CD14-positive monocyte (primary cell): Measurements from ENCODE around the gene PDZRN3. TPM values are rescaled to one million over a fixed set of nuclear protein-coding genes. Genes with fewer than 3 reads are reported as not detected.
"Not testable (repeated sequence)": the region's sequence is repeated elsewhere in the genome, so short reads cannot be mapped to it uniquely, and the experiment has no call there.

Source experiments
- DNase-seq, 3 donors: peaks; one replicate each; pipeline ENCODE4 v3.0.0-alpha.2; 2011 to 2022
- H2AFZ ChIP-seq: 2 replicates; pipeline ENCODE4 v1.6.0; 2012; ENCODE audit warnings: mild to moderate bottlenecking, low read depth, low read length, inconsistent platforms; ENCODE audit not compliant: insufficient read depth, poor library complexity, severe bottlenecking
- H3K27ac ChIP-seq, 2 donors: 1 replicate in 1 of 2; 2 replicates in 1 of 2; pipeline ENCODE4 v1.5.1; 2012 to 2013; ENCODE audit warnings: low read length in 2 of 2, control low read depth in 1 of 2, inconsistent platforms in 1 of 2, low read depth in 1 of 2, mild to moderate bottlenecking in 1 of 2
- H3K27me3 ChIP-seq, 2 donors: one replicate each; pipeline versions ENCODE4 v1.6.0 to v1.6.1; 2011 to 2013; ENCODE audit warnings: low read length in 2 of 2; ENCODE audit not compliant: control insufficient read depth in 2 of 2, insufficient read depth in 2 of 2
- H3K36me3 ChIP-seq, 2 donors: replicated peaks in 1 of 2; 1 replicate in 1 of 2; 2 replicates in 1 of 2; pipeline versions ENCODE4 v1.5.1 to v1.6.1; 2012 to 2013; ENCODE audit warnings: low read length in 2 of 2, control low read depth in 1 of 2, inconsistent platforms in 1 of 2, mild to moderate bottlenecking in 1 of 2; ENCODE audit not compliant: insufficient read depth in 2 of 2, control insufficient read depth in 1 of 2
- H3K4me1 ChIP-seq, 2 donors: 1 replicate in 1 of 2; 2 replicates in 1 of 2; pipeline versions ENCODE4 v1.5.1 to v1.6.1; 2012 to 2013; ENCODE audit warnings: low read length in 2 of 2, control low read depth in 1 of 2, inconsistent platforms in 1 of 2, mild to moderate bottlenecking in 1 of 2, moderate library complexity in 1 of 2; ENCODE audit not compliant: insufficient read depth in 2 of 2, control insufficient read depth in 1 of 2
- H3K4me2 ChIP-seq: replicated peaks from 2 replicates; pipeline ENCODE3; 2012; ENCODE audit warnings: low read length, moderate library complexity, mild to moderate bottlenecking; ENCODE audit not compliant: poor library complexity, severe bottlenecking; ENCODE audit errors: extremely low read depth
- H3K4me3 ChIP-seq, 3 experiments: fragments of 200-600 bp in 1 of 3; sonication (generic) in 1 of 3; replicated peaks in 1 of 3; 1 replicate in 2 of 3; 2 replicates in 1 of 3; pipeline ENCODE4 v1.5.1; 2011 to 2013; ENCODE audit warnings: low read length in 3 of 3, mild to moderate bottlenecking in 3 of 3, control low read depth in 2 of 3, low read depth in 2 of 3, inconsistent platforms in 1 of 3, moderate library complexity in 1 of 3
- H3K79me2 ChIP-seq: 2 replicates; pipeline ENCODE4 v1.6.0; 2012; ENCODE audit warnings: mild to moderate bottlenecking, control low read depth, inconsistent platforms, low read length, moderate library complexity; ENCODE audit not compliant: insufficient read depth
- H3K9ac ChIP-seq: 2 replicates; pipeline ENCODE4 v1.6.0; 2017; ENCODE audit warnings: low read length, mild to moderate bottlenecking; ENCODE audit not compliant: insufficient read depth, poor library complexity, severe bottlenecking
- H3K9me3 ChIP-seq, 2 donors: replicated peaks in 1 of 2; 1 replicate in 1 of 2; 2 replicates in 1 of 2; pipeline versions ENCODE4 v1.5.1 to v1.6.1; 2012 to 2013; ENCODE audit warnings: low read length in 2 of 2, control low read depth in 1 of 2; ENCODE audit not compliant: control insufficient read depth in 1 of 2, insufficient read depth in 1 of 2
- H4K20me1 ChIP-seq: 2 replicates; pipeline ENCODE4 v1.6.0; 2012; ENCODE audit warnings: mild to moderate bottlenecking, low read length, control low read depth, moderate library complexity; ENCODE audit not compliant: insufficient read depth
- H3K27ac Mint-ChIP-seq, 7 donors: one replicate each; pipeline ENCODE4 v1.8.0; 2020; ENCODE audit warnings: mild to moderate bottlenecking in 7 of 7, mixed read lengths in 7 of 7, moderate library complexity in 6 of 7, inconsistent platforms in 2 of 7
- H3K27me3 Mint-ChIP-seq, 3 donors: one replicate each; pipeline ENCODE4 v1.8.0; 2021 to 2022; ENCODE audit warnings: low read depth in 3 of 3, mild to moderate bottlenecking in 3 of 3, mixed read lengths in 3 of 3, moderate library complexity in 3 of 3, inconsistent platforms in 1 of 3
- H3K36me3 Mint-ChIP-seq, 2 donors: one replicate each; pipeline ENCODE4 v1.8.0; 2020; ENCODE audit warnings: mixed read lengths in 2 of 2, inconsistent platforms in 1 of 2, mild to moderate bottlenecking in 1 of 2
- H3K4me1 Mint-ChIP-seq: one replicate; pipeline ENCODE4 v1.8.0; 2020; ENCODE audit warnings: mild to moderate bottlenecking, mixed read lengths
- H3K4me3 Mint-ChIP-seq, 2 donors: one replicate each; pipeline ENCODE4 v1.8.0; 2020; ENCODE audit warnings: mild to moderate bottlenecking in 2 of 2, mixed read lengths in 2 of 2, moderate library complexity in 1 of 2
- H3K9me3 Mint-ChIP-seq, 7 donors: one replicate each; pipeline ENCODE4 v1.8.0; 2020 to 2022; ENCODE audit warnings: mixed read lengths in 7 of 7, mild to moderate bottlenecking in 6 of 7, moderate library complexity in 6 of 7, inconsistent platforms in 2 of 7
- CTCF ChIP-seq: fragments of 200-600 bp; IDR thresholded peaks from one replicate; pipeline ENCODE4 v1.8.0; 2022; ENCODE audit warnings: antibody characterized with exemption, mild to moderate bottlenecking
- WGBS: methylation state at CpG from one replicate; pipeline ENCODE4 v1.1.5; 2013; ENCODE audit warnings: missing lambda C conversion rate; ENCODE audit not compliant: insufficient coverage; 5-methylcytosine and 5-hydroxymethylcytosine counted together
- intact Hi-C, 2 donors: fragments of 100-400 bp; cut with micrococcal nuclease; formaldehyde crosslinking; loops; one replicate each; pipeline versions ENCODE4 v1.15.0 to v1.15.1; 2023
- polyA plus RNA-seq, 3 donors: library from polyadenylated mRNA; depleted of rRNA in 1 of 3; unstranded in 2 of 3; stranded (reverse) in 1 of 3; fragments of 300-500 nt in 2 of 3; fragments of >200 nt in 1 of 3; fragmentation: Illumina TruSeq in 2 of 3; gene quantifications; 1 replicate in 2 of 3; 2 replicates in 1 of 3; pipeline ENCODE4 v1.2.3, GENCODE V29; 2012 to 2021

The PDZRN3 gene
- polyA plus RNA-seq, 3 donors = not detected

- intact Hi-C loops = no loop called here
- Histone ChIP-seq H2AFZ (no peak overlapping the region), H4K20me1 (no peaks in the 10 kb centered on the region), H3K9ac (no peak overlapping the region), H3K79me2 (no peaks in the 10 kb centered on the region), H3K27ac (no peak overlapping the region), H3K27me3 (peaks cover 0 to 2% of the 10 kb centered on the region in 2 donors), H3K4me1 (no peaks in the 10 kb centered on the region), H3K4me3 (no peak overlapping the region), H3K4me2 (no peak overlapping the region), H3K36me3 (no peaks in the 10 kb centered on the region), H3K9me3 (no peaks in the 10 kb centered on the region)
- H3K36me3 Mint-ChIP-seq = no peaks in the 10 kb centered on the region
- WGBS = no CpG with 5 or more reads among the region's 2 CpGs
- no peaks in the 10 kb centered on the region for H3K9me3 Mint-ChIP-seq
- no peak overlapping the region for H3K4me3 Mint-ChIP-seq
- no peaks in the 10 kb centered on the region for H3K4me1 Mint-ChIP-seq
- TF ChIP-seq CTCF = no peak
- no peak overlapping the region for H3K27ac Mint-ChIP-seq
- DNase-seq = no peak
- peaks cover 0 to 9% (median 2%) of the 10 kb centered on the region in 3 donors for H3K27me3 Mint-ChIP-seq
Observed at GRCh38 chr3:73465926-73466325, 158.8 kb downstream of the PDZRN3 start.

GRCh38 chr3:73464126-73464525 lies 160.6 kb downstream of the PDZRN3 start:
- H3K27me3 Mint-ChIP-seq, H3K27ac Mint-ChIP-seq, H3K36me3 ChIP-seq, H3K4me3 Mint-ChIP-seq, H3K4me2 ChIP-seq, DNase-seq, intact Hi-C loops, H3K79me2 ChIP-seq, H3K36me3 Mint-ChIP-seq, H2AFZ ChIP-seq, H3K4me1 Mint-ChIP-seq, H3K4me3 ChIP-seq, H4K20me1 ChIP-seq, H3K9me3 ChIP-seq, H3K9ac ChIP-seq, H3K27ac ChIP-seq, H3K27me3 ChIP-seq, H3K9me3 Mint-ChIP-seq, H3K4me1 ChIP-seq: not testable (repeated sequence)
- WGBS = no CpG with 5 or more reads among the region's 5 CpGs
